HCT116 (cell line): ENCODE results near the gene TIPRL.
"Not testable (repeated sequence)": the region's sequence is repeated elsewhere in the genome, so short reads cannot be mapped to it uniquely, and the experiment has no call there.

Source experiments
- CTCF ChIP-seq, 3 experiments: fragments of 200-600 bp in 1 of 3; sonication (generic) in 1 of 3; IDR thresholded peaks in 2 of 3; conservative IDR thresholded peaks in 1 of 3; 2 replicates each; pipeline ENCODE4 v1.5.1; 2012 to 2017; ENCODE audit warnings: low read depth in 2 of 3, low read length in 2 of 3, antibody characterized with exemption in 1 of 3, borderline replicate concordance in 1 of 3, control low read depth in 1 of 3, mild to moderate bottlenecking in 1 of 3, mixed read lengths in 1 of 3, mixed run types in 1 of 3, moderate library complexity in 1 of 3; ENCODE audit not compliant: insufficient read depth in 1 of 3
- JUND ChIP-seq: IDR thresholded peaks from 2 replicates; pipeline ENCODE4 v1.6.1; 2012

GRCh38 chr1:168207673-168208072 is 28.9 kb downstream of the TIPRL start:
- not testable (repeated sequence) for TF ChIP-seq CTCF (IDR thresholded peaks at IDR 0.05 in 2 of 3, conservative IDR thresholded peaks at IDR 0.05 in 1 of 3; ENCODE audit: borderline replicate concordance in 1 of 3, insufficient read depth in 1 of 3, low read depth in 2 of 3, low read length in 2 of 3); JUND
